HepG2 (cell line): ENCODE measurements around the gene LSM2. TPM values are rescaled to one million over a fixed set of nuclear protein-coding genes. Genes with fewer than 3 reads are reported as not detected.

Experiments used
- DNMT1 ChIP-seq: sonication (generic); formaldehyde crosslinking; IDR thresholded peaks from 2 replicates; pipeline ENCODE4 v1.5.1; 2020; ENCODE audit warnings: mild to moderate bottlenecking, missing genetic modification reagents
- HNF4A ChIP-seq: sonication (generic); formaldehyde crosslinking; IDR thresholded peaks from 2 replicates; pipeline ENCODE4 v1.4.0; 2020; ENCODE audit warnings: missing genetic modification reagents
- ISX ChIP-seq: sonication (generic); formaldehyde crosslinking; conservative IDR thresholded peaks from 2 replicates; pipeline ENCODE4 v1.5.0; 2020; ENCODE audit warnings: missing genetic modification reagents
- PAWR ChIP-seq: sonication (generic); formaldehyde crosslinking; IDR thresholded peaks from 2 replicates; pipeline ENCODE4 v1.4.0; 2020; ENCODE audit warnings: missing genetic modification reagents, mild to moderate bottlenecking, borderline replicate concordance
- PHF21A ChIP-seq: sonication (generic); formaldehyde crosslinking; IDR thresholded peaks from 2 replicates; pipeline ENCODE4 v1.5.0; 2020; ENCODE audit warnings: mild to moderate bottlenecking, missing genetic modification reagents
- PLRG1 ChIP-seq: fragments of 450-650 bp; conservative IDR thresholded peaks from 2 replicates; pipeline ENCODE4 v1.6.1; 2016
- POLR2G ChIP-seq: fragments of 200-400 bp; formaldehyde crosslinking; IDR thresholded peaks from 2 replicates; pipeline ENCODE4 v1.6.1; 2018; ENCODE audit warnings: mild to moderate bottlenecking, low read depth, low read length, moderate library complexity
- SOX5 ChIP-seq: IDR thresholded peaks from 2 replicates; pipeline ENCODE4 v1.6.1; 2016; ENCODE audit warnings: borderline replicate concordance
- TSC22D2 ChIP-seq: sonication (generic); formaldehyde crosslinking; IDR thresholded peaks from 2 replicates; pipeline ENCODE4 v1.5.1; 2020; ENCODE audit warnings: missing genetic modification reagents, mild to moderate bottlenecking, borderline replicate concordance
- WIZ ChIP-seq: sonication (generic); formaldehyde crosslinking; IDR thresholded peaks from 2 replicates; pipeline ENCODE4 v1.5.1; 2020; ENCODE audit warnings: mild to moderate bottlenecking, missing genetic modification reagents
- ZBTB42 ChIP-seq: sonication (generic); formaldehyde crosslinking; IDR thresholded peaks from 2 replicates; pipeline ENCODE4 v1.5.0; 2020; ENCODE audit warnings: mild to moderate bottlenecking, missing genetic modification reagents
- ZNF589 ChIP-seq: sonication (generic); formaldehyde crosslinking; conservative IDR thresholded peaks from 2 replicates; pipeline ENCODE4 v1.8.0; 2022; ENCODE audit warnings: mild to moderate bottlenecking, moderate library complexity, missing genetic modification reagents
- ZNF614 ChIP-seq: IDR thresholded peaks from 2 replicates; pipeline ENCODE4 v1.6.1; 2018; ENCODE audit warnings: missing biosample characterization, missing genetic modification reagents, inconsistent platforms, borderline replicate concordance
- polyA plus RNA-seq, 8 experiments: library from polyadenylated mRNA; depleted of rRNA in 3 of 8; stranded (reverse) in 7 of 8; unstranded in 1 of 8; fragments of >200 nt; fragmentation: Illumina TruSeq in 4 of 8; extraction: Trizol in 4 of 8; gene quantifications; 2 replicates each; pipeline versions ENCODE4 v1.2.1 to v1.2.3, GENCODE V29; 2011 to 2016; ENCODE audit warnings: low read depth in 4 of 8, missing spikeins in 1 of 8, mixed read lengths in 1 of 8; ENCODE audit not compliant: insufficient read depth in 1 of 8
- total RNA-seq, 5 experiments: library from RNA; depleted of rRNA; stranded (reverse); fragments of >200 nt; fragmentation: Illumina TruSeq; extraction: Trizol; gene quantifications; 2 replicates each; pipeline ENCODE4 v1.2.3, GENCODE V29; 2016; ENCODE audit warnings: low read depth in 1 of 5
- TF ChIP-seq, protein P1 (sequence below): sonication (generic); formaldehyde crosslinking; IDR thresholded peaks from 2 replicates; pipeline ENCODE4 v1.5.1; 2020; ENCODE audit warnings: missing genetic modification reagents, mild to moderate bottlenecking, borderline replicate concordance
- TF ChIP-seq, protein P2 (sequence below): sonication (generic); formaldehyde crosslinking; IDR thresholded peaks from 2 replicates; pipeline ENCODE4 v1.5.1; 2020; ENCODE audit warnings: mild to moderate bottlenecking, missing genetic modification reagents, moderate library complexity
- TF ChIP-seq, protein P3 (sequence below), 2 experiments: sonication (generic) in 1 of 2; formaldehyde crosslinking in 1 of 2; IDR thresholded peaks; 2 replicates each; pipeline versions ENCODE4 v1.6.1 to v1.9.0; 2014 to 2022; ENCODE audit warnings: antibody characterized with exemption in 1 of 2, borderline replicate concordance in 1 of 2, inconsistent platforms in 1 of 2, low read depth in 1 of 2, missing genetic modification reagents in 1 of 2
- TF ChIP-seq, protein P4 (sequence below): sonication (generic); formaldehyde crosslinking; IDR thresholded peaks from 2 replicates; pipeline ENCODE4 v1.5.0; 2020; ENCODE audit warnings: mild to moderate bottlenecking, missing genetic modification reagents, moderate library complexity

LSM2 gene
- total and polyA plus RNA-seq, 2 of the 13 experiments (the other 11 are each of a cell fraction or from before 2014, with no cell fraction given) = 69.4 to 90.5 TPM

DNA sequence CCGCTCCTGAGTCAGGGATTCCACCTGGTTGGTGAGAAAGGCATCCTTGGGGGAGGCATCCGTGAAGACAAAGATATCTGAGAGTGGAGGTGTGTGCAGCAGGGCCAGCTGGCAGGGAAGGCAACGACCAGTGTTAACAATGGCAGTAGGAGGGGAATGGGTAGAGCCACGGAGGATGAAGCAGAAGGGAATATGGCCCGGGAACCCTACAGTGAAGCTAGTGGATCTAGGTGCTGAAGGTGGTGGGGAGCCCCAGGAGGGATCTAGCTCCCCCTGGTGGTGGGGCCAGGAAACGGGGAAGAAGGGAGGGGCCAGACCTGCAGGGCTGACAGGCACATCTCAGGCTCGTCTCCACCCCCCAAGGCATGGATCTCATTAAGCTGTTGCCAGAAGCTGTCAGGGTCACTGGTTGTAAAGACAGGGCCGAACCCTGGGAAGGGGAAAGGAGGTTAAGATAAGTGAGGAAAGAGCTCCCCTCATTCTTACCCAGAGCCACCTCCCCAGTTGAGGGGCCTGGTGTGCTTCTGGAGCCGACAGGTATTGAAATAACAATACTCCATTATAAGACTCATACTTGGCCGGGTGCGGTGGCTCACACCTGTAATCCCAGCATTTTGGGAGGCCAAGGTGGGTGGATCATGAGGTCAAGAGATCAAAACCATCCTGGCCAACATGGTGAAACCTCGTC is 36.9 kb downstream of the LSM2 start (continued):
- TF ChIP-seq, protein P1, sequence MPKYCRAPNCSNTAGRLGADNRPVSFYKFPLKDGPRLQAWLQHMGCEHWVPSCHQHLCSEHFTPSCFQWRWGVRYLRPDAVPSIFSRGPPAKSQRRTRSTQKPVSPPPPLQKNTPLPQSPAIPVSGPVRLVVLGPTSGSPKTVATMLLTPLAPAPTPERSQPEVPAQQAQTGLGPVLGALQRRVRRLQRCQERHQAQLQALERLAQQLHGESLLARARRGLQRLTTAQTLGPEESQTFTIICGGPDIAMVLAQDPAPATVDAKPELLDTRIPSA (CRISPR knock-in tag) = no peak
- TF ChIP-seq ZBTB42 (CRISPR knock-in tag) = no peak
- peak; percentile 83; the same call in 1 of the 2 replicates for TF ChIP-seq DNMT1 (CRISPR knock-in tag)
- no peak for TF ChIP-seq PHF21A
- no peak for TF ChIP-seq ISX (CRISPR knock-in tag)
- TF ChIP-seq ZNF614 = peak; percentile 75; the same call in 1 of the 2 replicates
- TF ChIP-seq ZNF589 (CRISPR knock-in tag) = no peak
- TF ChIP-seq, protein P2, sequence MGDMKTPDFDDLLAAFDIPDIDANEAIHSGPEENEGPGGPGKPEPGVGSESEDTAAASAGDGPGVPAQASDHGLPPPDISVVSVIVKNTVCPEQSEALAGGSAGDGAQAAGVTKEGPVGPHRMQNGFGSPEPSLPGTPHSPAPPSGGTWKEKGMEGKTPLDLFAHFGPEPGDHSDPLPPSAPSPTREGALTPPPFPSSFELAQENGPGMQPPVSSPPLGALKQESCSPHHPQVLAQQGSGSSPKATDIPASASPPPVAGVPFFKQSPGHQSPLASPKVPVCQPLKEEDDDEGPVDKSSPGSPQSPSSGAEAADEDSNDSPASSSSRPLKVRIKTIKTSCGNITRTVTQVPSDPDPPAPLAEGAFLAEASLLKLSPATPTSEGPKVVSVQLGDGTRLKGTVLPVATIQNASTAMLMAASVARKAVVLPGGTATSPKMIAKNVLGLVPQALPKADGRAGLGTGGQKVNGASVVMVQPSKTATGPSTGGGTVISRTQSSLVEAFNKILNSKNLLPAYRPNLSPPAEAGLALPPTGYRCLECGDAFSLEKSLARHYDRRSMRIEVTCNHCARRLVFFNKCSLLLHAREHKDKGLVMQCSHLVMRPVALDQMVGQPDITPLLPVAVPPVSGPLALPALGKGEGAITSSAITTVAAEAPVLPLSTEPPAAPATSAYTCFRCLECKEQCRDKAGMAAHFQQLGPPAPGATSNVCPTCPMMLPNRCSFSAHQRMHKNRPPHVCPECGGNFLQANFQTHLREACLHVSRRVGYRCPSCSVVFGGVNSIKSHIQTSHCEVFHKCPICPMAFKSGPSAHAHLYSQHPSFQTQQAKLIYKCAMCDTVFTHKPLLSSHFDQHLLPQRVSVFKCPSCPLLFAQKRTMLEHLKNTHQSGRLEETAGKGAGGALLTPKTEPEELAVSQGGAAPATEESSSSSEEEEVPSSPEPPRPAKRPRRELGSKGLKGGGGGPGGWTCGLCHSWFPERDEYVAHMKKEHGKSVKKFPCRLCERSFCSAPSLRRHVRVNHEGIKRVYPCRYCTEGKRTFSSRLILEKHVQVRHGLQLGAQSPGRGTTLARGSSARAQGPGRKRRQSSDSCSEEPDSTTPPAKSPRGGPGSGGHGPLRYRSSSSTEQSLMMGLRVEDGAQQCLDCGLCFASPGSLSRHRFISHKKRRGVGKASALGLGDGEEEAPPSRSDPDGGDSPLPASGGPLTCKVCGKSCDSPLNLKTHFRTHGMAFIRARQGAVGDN (CRISPR knock-in tag) = peak; percentile 66
- TF ChIP-seq WIZ (CRISPR knock-in tag) = no peak
- TF ChIP-seq TSC22D2 (CRISPR knock-in tag) = no peak
- TF ChIP-seq POLR2G = no peak
- TF ChIP-seq, protein P3, sequence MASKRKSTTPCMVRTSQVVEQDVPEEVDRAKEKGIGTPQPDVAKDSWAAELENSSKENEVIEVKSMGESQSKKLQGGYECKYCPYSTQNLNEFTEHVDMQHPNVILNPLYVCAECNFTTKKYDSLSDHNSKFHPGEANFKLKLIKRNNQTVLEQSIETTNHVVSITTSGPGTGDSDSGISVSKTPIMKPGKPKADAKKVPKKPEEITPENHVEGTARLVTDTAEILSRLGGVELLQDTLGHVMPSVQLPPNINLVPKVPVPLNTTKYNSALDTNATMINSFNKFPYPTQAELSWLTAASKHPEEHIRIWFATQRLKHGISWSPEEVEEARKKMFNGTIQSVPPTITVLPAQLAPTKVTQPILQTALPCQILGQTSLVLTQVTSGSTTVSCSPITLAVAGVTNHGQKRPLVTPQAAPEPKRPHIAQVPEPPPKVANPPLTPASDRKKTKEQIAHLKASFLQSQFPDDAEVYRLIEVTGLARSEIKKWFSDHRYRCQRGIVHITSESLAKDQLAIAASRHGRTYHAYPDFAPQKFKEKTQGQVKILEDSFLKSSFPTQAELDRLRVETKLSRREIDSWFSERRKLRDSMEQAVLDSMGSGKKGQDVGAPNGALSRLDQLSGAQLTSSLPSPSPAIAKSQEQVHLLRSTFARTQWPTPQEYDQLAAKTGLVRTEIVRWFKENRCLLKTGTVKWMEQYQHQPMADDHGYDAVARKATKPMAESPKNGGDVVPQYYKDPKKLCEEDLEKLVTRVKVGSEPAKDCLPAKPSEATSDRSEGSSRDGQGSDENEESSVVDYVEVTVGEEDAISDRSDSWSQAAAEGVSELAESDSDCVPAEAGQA (IDR thresholded peaks at IDR 0.05; ENCODE audit: low read depth) = no peak
- TF ChIP-seq, protein P3 (CRISPR knock-in tag; IDR thresholded peaks at IDR 0.05; ENCODE audit: borderline replicate concordance) = no peak
- TF ChIP-seq, protein P4, sequence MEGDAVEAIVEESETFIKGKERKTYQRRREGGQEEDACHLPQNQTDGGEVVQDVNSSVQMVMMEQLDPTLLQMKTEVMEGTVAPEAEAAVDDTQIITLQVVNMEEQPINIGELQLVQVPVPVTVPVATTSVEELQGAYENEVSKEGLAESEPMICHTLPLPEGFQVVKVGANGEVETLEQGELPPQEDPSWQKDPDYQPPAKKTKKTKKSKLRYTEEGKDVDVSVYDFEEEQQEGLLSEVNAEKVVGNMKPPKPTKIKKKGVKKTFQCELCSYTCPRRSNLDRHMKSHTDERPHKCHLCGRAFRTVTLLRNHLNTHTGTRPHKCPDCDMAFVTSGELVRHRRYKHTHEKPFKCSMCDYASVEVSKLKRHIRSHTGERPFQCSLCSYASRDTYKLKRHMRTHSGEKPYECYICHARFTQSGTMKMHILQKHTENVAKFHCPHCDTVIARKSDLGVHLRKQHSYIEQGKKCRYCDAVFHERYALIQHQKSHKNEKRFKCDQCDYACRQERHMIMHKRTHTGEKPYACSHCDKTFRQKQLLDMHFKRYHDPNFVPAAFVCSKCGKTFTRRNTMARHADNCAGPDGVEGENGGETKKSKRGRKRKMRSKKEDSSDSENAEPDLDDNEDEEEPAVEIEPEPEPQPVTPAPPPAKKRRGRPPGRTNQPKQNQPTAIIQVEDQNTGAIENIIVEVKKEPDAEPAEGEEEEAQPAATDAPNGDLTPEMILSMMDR (CRISPR knock-in tag) = peak; percentile 98
- TF ChIP-seq PAWR (CRISPR knock-in tag) = no peak
- TF ChIP-seq SOX5 (CRISPR knock-in tag) = peak; percentile 61
- no peak for TF ChIP-seq HNF4A
- TF ChIP-seq PLRG1 = no peak
